GM19240 (cell line): Measurements from ENCODE around the gene ARHGAP24.

Experiments
- DNase-seq: peaks from one replicate; pipeline ENCODE4 v3.0.0; 2011; ENCODE audit warnings: low spot score; ENCODE audit not compliant: insufficient read length

ARHGAP24 gene

DNA sequence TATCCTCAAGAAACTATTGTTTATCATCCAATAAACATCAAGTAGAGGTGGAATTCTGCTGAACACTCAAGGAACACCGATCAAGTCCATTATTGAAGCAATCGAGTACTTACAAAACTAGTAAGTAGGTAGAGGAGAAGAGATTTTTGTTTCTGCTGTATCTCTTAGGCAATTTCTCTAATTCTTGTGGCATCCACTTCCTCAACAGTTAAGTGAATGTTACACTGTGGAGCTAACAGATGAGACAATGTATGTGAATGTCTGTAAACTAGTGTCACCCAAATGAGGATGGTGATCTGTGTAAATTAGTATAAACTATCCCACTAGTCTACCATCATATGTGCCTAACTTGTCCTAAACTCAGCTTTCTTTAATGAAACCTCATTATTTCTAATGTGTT is 261.6 kb downstream of the ARHGAP24 start:
- no peak for DNase-seq

- no peak for DNase-seq
These were observed 262.3 kb downstream of the ARHGAP24 start for GRCh38 chr4:85737254-85737653.

DNA sequence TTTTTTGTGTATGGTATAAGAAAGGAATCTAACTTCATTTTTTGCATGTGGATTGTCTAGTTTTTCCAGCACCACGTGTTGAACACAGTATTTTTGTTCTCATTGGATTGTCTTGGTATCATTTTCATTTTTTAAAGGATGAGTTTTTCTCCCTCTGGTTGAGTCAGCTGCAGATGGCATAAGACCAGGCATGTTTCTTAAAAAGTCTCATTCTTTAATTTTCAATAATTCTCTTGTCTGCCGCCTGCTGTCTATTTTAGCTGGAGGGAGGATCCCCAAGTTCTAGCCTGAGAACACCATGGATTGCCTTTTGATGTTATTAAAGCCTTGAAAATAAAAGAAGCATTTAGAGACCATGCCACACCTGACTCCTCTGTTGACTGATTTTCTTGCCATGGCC is 263.8 kb downstream of the ARHGAP24 start:
- no peak for DNase-seq

DNA sequence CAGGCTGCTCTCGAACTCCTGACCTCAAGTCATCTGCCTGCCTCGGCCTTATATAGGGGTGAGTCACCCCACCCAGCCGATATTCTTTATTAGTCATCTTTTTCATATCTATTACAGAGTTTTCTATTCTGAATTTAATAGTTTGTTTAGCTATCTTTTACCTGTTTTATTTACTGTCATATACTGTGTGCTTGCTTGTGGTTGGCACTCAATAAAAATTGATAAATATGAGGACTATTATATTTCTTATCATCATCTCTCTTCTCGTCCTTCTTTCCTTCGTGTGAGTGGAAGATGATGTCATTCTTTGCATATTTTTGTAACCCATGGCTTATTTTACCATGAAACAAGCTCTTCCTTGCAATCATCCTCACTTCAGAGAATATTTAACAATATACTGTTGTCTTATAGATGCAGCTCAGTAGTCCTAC is 265.5 kb downstream of the ARHGAP24 start:
- DNase-seq, result no peak

- no peak for DNase-seq
These were observed 266.4 kb downstream of the ARHGAP24 start for GRCh38 chr4:85741381-85741780.

DNA sequence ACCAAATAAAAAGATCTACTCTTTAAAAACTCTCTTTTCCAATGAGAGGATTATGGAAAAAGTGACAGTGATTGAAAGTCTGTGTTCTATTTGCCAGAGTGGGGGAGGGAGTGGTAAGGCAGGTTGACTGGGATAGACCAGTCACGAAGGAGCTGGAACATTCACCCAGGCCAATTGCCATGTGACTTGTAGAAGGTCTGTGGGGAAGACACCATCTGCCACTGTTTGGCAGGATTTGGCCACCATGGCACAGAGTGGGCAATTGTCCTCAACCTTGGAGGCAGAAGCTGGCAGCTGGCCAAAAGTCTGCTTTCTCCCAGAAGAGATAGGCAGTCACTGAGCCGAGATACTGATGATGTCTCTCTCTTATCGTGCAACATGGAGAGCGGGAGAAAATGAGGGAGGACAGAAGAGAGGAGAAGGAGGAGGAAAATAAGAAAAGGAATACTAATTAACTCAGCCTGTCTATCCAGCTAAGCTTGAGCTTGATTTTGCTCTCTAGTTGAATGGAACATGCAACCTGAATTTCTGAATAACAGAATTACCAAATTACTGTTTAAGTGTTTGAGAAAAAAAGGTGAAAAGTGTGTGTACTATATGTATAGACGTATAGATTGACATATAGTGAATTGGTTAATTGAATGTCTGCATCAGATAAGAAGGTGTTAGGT is 267.1 kb downstream of the ARHGAP24 start:
- no peak for DNase-seq

GRCh38 chr4:85744950-85745349 is 270.0 kb downstream of the ARHGAP24 start:
- no peak for DNase-seq

- DNase-seq, result no peak
These were observed 271.0 kb downstream of the ARHGAP24 start for GRCh38 chr4:85745939-85746338.

GRCh38 chr4:85747882-85748491 is 273.0 kb downstream of the ARHGAP24 start:
- peak; percentile 28 for DNase-seq

GRCh38 chr4:85748654-85749053 is 273.7 kb downstream of the ARHGAP24 start:
- no peak for DNase-seq

DNA sequence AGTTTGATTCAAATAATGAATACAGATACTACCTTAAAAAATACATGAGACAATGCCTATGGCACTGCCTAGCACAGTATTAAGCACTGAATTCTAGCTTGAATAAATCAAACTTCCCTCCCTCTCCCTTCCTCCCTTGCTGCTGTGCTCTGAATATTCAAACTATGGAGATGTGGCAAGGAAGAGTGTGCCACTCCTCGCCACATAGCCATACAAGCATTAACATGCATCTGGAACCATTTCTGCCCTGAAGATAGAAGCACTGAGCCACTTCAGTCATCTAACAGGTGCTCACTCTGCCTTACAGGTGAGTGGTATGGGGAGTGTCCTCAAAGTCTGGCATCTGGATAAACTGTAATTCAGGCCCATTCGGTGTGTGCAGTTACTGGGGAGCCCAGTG is 276.9 kb downstream of the ARHGAP24 start:
- DNase-seq, result no peak

GRCh38 chr4:85755285-85755684 is 280.3 kb downstream of the ARHGAP24 start:
- no peak for DNase-seq

DNA sequence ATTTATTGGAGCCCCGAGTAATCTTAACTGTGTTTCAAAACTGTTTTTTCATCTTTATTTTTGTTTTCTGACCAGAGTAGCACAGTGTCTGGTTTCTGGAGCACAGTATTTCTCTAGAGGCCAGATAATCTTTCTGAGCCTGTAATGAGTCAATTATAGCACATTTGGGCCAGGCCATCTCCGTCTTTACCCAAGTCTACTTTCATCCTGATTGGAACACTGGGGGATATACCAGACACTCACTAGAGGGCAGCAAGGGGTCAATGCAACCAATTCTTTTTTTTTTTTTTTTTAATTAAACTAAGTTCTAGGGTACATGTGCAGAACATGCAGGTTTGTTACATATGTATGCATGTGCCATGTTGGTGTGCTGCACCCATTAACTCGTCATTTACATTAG is 282.0 kb downstream of the ARHGAP24 start:
- DNase-seq, result no peak

DNA sequence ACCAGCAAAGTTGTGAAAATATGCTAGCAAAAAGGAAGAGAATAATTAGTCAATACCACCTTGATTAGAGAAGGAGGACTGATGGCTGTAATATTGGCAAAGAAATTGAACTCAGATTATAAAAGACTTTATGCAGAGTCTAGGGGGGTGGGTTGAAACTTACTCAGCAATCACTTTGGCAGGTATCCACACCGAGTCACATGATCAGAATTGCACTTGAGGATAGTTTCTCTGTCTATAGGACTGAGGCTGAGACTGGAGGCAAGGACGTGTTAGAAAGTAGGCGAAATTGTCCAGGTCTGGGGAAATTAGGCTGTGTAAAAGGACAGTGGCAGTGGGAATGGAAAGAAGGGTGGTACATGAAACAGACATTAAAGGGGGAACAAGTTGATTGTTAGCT is 284.4 kb downstream of the ARHGAP24 start:
- DNase-seq, result no peak

DNA sequence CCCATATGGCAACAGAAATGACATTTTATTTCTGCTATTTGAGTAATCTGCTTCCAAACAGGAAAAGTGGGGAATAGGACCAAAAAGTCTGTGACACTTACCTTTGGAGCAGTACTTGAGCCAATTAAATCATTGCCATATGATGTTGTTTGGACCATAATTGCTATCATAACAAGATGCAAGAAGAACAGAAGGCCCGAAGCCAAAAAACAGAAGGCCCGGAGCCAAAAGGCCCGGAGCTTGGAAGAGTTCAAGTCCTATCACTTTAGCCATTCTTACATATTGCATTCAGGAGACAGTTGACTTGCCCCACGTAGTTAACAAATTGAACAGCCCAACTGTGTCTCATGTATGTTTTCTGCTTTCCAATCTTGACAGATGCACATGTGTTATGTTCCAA is 285.6 kb downstream of the ARHGAP24 start:
- DNase-seq, result no peak

DNA sequence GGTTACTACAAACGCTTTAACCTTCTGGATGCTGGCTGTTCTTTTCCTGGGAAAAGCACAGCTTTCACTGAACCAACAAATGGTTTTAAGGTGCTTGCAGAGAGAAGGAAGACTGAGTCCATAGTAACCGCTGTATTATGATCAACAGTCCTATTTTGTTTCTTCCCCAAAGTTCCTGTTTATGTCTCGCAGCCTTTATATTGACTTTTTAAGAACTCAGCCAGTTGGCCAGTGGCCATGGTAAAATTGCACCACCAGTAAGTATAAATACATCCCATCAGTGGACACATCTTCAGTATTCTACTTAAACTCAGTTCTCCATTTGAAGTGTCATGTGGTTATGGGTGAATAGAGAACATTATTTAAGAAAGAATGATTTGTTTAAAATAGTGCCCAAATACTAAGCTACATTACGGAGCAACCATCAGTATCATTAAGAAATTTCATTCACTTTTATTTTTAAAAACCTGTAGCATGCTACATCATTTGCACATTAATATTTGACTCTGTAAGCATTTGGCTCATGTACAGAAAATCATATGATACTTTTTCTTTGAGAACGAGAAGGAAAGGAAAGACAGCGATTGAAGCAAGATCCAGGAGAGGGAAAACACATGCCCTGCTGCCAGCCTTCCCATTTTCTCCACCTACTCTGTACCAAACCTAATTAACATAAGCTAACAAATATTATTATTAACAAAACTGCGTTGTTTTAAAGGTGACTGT is 287.0 kb downstream of the ARHGAP24 start:
- DNase-seq, result no peak

DNA sequence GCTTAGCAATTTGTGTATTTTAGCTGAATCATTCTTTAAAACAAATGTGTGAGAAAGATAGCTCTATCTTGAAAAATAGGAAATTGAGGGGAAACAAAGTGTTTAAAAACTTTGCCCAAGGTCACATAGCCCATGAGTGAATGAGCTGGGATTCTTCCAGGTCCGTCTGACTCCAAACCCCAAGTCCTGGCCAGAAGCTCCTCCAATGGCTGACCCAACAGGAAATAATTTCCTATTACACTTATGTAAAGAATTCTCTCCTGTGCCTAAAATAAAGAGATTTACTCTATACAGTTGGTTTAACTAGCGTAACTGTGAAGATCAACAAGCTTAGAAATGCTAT is 287.6 kb downstream of the ARHGAP24 start:
- no peak for DNase-seq

- DNase-seq, result no peak
These were observed 288.3 kb downstream of the ARHGAP24 start for GRCh38 chr4:85763202-85763601.

DNA sequence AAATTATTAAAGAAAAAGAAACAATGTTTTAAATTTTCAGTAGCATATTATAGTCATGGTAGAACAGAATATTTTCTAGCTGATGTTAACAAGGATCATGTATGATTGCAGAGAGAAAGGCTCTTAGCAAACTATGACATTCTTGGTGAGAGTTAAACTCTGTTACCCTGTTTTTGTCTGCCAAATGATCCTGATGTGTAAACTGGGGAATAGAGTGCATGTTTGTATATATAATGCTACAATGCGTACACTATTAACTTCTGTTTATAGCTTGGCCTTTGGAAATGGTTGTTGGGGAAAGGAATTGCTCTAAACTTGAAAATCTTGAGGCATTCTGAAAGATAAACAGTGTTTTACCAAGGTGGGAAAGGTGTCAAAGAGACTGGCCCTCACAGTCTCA is 292.7 kb downstream of the ARHGAP24 start:
- DNase-seq, result no peak

GRCh38 chr4:85769009-85769408 is 294.1 kb downstream of the ARHGAP24 start:
- no peak for DNase-seq

DNA sequence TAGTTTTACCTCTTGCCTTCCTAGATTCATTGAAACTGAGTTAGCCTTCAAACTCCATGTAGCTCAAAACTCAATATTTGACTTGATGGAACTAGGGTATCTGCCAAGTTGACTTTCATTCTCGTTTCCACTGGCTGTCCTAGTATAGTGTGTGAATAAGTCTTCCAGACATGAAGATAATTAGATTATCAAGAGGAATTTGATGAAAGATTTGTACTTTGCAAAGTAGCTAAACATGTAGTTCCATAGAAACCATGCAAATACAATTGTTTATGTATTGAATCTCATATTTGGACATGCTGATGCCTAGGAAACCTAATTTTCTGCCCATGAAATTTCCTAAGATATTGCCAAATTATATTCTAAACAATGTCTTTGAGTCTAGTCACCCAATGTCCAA is 297.5 kb downstream of the ARHGAP24 start:
- no peak for DNase-seq

- DNase-seq, result no peak
These were observed 298.4 kb downstream of the ARHGAP24 start for GRCh38 chr4:85773372-85773771.

- DNase-seq, result no peak
These were observed 299.1 kb downstream of the ARHGAP24 start for GRCh38 chr4:85774000-85774399.
